ENCODE measurements around the gene TULP4. TPM values are rescaled to one million over a fixed set of nuclear protein-coding genes. Genes with fewer than 3 reads are reported as not detected.

The TULP4 gene
- total RNA-seq, 1 experiment from 2014 or later: 52.8 TPM

- TF ChIP-seq, protein P1, sequence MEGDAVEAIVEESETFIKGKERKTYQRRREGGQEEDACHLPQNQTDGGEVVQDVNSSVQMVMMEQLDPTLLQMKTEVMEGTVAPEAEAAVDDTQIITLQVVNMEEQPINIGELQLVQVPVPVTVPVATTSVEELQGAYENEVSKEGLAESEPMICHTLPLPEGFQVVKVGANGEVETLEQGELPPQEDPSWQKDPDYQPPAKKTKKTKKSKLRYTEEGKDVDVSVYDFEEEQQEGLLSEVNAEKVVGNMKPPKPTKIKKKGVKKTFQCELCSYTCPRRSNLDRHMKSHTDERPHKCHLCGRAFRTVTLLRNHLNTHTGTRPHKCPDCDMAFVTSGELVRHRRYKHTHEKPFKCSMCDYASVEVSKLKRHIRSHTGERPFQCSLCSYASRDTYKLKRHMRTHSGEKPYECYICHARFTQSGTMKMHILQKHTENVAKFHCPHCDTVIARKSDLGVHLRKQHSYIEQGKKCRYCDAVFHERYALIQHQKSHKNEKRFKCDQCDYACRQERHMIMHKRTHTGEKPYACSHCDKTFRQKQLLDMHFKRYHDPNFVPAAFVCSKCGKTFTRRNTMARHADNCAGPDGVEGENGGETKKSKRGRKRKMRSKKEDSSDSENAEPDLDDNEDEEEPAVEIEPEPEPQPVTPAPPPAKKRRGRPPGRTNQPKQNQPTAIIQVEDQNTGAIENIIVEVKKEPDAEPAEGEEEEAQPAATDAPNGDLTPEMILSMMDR (IDR thresholded peaks at IDR 0.05): peak; percentile 35; the same call in 1 of the 2 replicates
- TF ChIP-seq TP53 (CRISPR knock-in tag; IDR thresholded peaks at IDR 0.05) (no peak), ARID4B (CRISPR knock-in tag; IDR thresholded peaks at IDR 0.05; ENCODE audit: borderline replicate concordance) (no peak)
These were observed 194.3 kb downstream of the TULP4 start (continued) for GRCh38 chr6:158506601-158507000.

DNA sequence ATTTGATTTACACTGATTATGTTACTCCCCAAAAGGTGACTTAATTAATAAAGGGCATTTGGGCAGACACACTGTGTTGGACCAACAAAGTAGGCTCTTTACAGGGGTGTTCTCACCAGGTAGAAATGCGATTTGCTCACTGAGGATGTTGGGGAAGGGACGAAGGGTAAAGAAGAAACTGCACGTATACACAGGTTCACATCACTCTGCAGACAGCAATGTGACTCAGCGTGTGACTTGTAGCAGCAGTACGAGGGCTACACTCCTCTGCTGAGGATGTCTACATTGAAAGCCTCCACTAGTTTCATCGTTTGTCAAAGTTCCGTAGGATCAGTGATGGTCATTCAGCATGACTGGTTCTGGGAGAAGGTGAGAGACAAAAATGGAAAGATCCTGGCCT, 194.9 kb downstream of the TULP4 start:
- ATAC-seq: no peak
- H3K4me3 Mint-ChIP-seq: no peak overlapping the region
- H3K27ac Mint-ChIP-seq: no peak overlapping the region
- 0 out of 2 replicates have a peak, but pooled peaks cover 6% of the 10 kb centered on the region for H3K9me3 Mint-ChIP-seq
- no peaks in the 10 kb centered on the region; the same call in 1 of the 2 replicates for H3K27me3 Mint-ChIP-seq (ENCODE audit: low read depth)
- DNase-seq (ENCODE audit: low spot score): no peak
- peaks cover 3% of the 10 kb centered on the region for H3K4me1 Mint-ChIP-seq
- ChIA-PET POLR2A (no interaction called here), CTCF (interaction anchor here (1.7 to 1.8 kb wide), 2 partner anchors 11 to 293 kb away, joined by 4 to 7 read pairs; no protein-coding TSS in a partner anchor)
- peaks cover 4% of the 10 kb centered on the region; the same call in 1 of the 2 replicates for H3K36me3 Mint-ChIP-seq
- TF ChIP-seq GABPB1 (CRISPR knock-in tag; IDR thresholded peaks at IDR 0.05) (no peak), ATF6 (CRISPR knock-in tag; IDR thresholded peaks at IDR 0.05) (no peak), ZNF671 (CRISPR knock-in tag; IDR thresholded peaks at IDR 0.05) (no peak), SMAD3 (CRISPR knock-in tag; IDR thresholded peaks at IDR 0.05; ENCODE audit: borderline replicate concordance) (no peak), ZNF219 (CRISPR knock-in tag; IDR thresholded peaks at IDR 0.05; ENCODE audit: borderline replicate concordance) (no peak), EMX1 (CRISPR knock-in tag; IDR thresholded peaks at IDR 0.05) (no peak), ZNF232 (CRISPR knock-in tag; IDR thresholded peaks at IDR 0.05) (no peak), TP53 (CRISPR knock-in tag; IDR thresholded peaks at IDR 0.05) (no peak), NR3C1 (CRISPR knock-in tag; conservative IDR thresholded peaks at IDR 0.05; ENCODE audit: low read depth) (no peak), NR2C2 (CRISPR knock-in tag; IDR thresholded peaks at IDR 0.05) (no peak), ZNF121 (CRISPR knock-in tag; IDR thresholded peaks at IDR 0.05) (no peak), IRF2 (CRISPR knock-in tag; IDR thresholded peaks at IDR 0.05; ENCODE audit: borderline replicate concordance, low read depth) (no peak), CDX4 (CRISPR knock-in tag; IDR thresholded peaks at IDR 0.05; ENCODE audit: borderline replicate concordance) (no peak)
- TF ChIP-seq, protein P2, sequence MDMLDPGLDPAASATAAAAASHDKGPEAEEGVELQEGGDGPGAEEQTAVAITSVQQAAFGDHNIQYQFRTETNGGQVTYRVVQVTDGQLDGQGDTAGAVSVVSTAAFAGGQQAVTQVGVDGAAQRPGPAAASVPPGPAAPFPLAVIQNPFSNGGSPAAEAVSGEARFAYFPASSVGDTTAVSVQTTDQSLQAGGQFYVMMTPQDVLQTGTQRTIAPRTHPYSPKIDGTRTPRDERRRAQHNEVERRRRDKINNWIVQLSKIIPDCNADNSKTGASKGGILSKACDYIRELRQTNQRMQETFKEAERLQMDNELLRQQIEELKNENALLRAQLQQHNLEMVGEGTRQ (CRISPR knock-in tag; IDR thresholded peaks at IDR 0.05): no peak
- TF ChIP-seq, protein P3, sequence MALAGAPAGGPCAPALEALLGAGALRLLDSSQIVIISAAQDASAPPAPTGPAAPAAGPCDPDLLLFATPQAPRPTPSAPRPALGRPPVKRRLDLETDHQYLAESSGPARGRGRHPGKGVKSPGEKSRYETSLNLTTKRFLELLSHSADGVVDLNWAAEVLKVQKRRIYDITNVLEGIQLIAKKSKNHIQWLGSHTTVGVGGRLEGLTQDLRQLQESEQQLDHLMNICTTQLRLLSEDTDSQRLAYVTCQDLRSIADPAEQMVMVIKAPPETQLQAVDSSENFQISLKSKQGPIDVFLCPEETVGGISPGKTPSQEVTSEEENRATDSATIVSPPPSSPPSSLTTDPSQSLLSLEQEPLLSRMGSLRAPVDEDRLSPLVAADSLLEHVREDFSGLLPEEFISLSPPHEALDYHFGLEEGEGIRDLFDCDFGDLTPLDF (CRISPR knock-in tag; IDR thresholded peaks at IDR 0.05): no peak
- TF ChIP-seq, protein P4, sequence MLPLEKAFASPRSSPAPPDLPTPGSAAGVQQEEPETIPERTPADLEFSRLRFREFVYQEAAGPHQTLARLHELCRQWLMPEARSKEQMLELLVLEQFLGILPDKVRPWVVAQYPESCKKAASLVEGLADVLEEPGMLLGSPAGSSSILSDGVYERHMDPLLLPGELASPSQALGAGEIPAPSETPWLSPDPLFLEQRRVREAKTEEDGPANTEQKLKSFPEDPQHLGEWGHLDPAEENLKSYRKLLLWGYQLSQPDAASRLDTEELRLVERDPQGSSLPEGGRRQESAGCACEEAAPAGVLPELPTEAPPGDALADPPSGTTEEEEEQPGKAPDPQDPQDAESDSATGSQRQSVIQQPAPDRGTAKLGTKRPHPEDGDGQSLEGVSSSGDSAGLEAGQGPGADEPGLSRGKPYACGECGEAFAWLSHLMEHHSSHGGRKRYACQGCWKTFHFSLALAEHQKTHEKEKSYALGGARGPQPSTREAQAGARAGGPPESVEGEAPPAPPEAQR (CRISPR knock-in tag; IDR thresholded peaks at IDR 0.05): no peak
- TF ChIP-seq, protein P5, sequence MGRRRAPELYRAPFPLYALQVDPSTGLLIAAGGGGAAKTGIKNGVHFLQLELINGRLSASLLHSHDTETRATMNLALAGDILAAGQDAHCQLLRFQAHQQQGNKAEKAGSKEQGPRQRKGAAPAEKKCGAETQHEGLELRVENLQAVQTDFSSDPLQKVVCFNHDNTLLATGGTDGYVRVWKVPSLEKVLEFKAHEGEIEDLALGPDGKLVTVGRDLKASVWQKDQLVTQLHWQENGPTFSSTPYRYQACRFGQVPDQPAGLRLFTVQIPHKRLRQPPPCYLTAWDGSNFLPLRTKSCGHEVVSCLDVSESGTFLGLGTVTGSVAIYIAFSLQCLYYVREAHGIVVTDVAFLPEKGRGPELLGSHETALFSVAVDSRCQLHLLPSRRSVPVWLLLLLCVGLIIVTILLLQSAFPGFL (CRISPR knock-in tag; IDR thresholded peaks at IDR 0.05; ENCODE audit: borderline replicate concordance): no peak
